Measurements from ENCODE around the gene CDH13. TPM values are rescaled to one million over a fixed set of nuclear protein-coding genes. Genes with fewer than 3 reads are reported as not detected.

Gene CDH13
- total RNA-seq, 1 donor from 2014 or later, result 22.9 TPM

- no peak for DNase-seq (ENCODE audit: low read depth)
Measured at GRCh38 chr16:83721676-83722075, 1094.9 kb downstream of the CDH13 start.

- DNase-seq (ENCODE audit: low read depth), result peak; percentile 86
Measured at GRCh38 chr16:83722456-83723183, 1095.9 kb downstream of the CDH13 start.

GRCh38 chr16:83723244-83723643, 1096.5 kb downstream of the CDH13 start:
- no peak for DNase-seq (ENCODE audit: low read depth)

GRCh38 chr16:83723901-83724300, 1097.1 kb downstream of the CDH13 start:
- DNase-seq (ENCODE audit: low read depth), result no peak

- no peak for DNase-seq (ENCODE audit: low read depth)
Measured at GRCh38 chr16:83724585-83724984, 1097.8 kb downstream of the CDH13 start.

- DNase-seq (ENCODE audit: low read depth), result no peak
Measured at GRCh38 chr16:83725313-83725712, 1098.5 kb downstream of the CDH13 start.

GRCh38 chr16:83727018-83727417, 1100.2 kb downstream of the CDH13 start:
- DNase-seq (ENCODE audit: low read depth), result no peak

GRCh38 chr16:83727751-83728352, 1101.1 kb downstream of the CDH13 start:
- DNase-seq (ENCODE audit: low read depth), result no peak

GRCh38 chr16:83728492-83728891, 1101.7 kb downstream of the CDH13 start:
- no peak for DNase-seq (ENCODE audit: low read depth)

GRCh38 chr16:83730812-83731211, 1104.0 kb downstream of the CDH13 start:
- no peak for DNase-seq (ENCODE audit: low read depth)

GRCh38 chr16:83732536-83732935, 1105.8 kb downstream of the CDH13 start:
- no peak for DNase-seq (ENCODE audit: low read depth)

- no peak for DNase-seq (ENCODE audit: low read depth)
Measured at GRCh38 chr16:83733301-83733700, 1106.5 kb downstream of the CDH13 start.

- DNase-seq (ENCODE audit: low read depth), result no peak
Measured at GRCh38 chr16:83734136-83734535, 1107.4 kb downstream of the CDH13 start.

- no peak for DNase-seq (ENCODE audit: low read depth)
Measured at GRCh38 chr16:83737729-83738354, 1111.1 kb downstream of the CDH13 start.

GRCh38 chr16:83738923-83739503, 1112.2 kb downstream of the CDH13 start:
- no peak for DNase-seq (ENCODE audit: low read depth)

GRCh38 chr16:83742124-83742899, 1115.5 kb downstream of the CDH13 start:
- no peak for DNase-seq (ENCODE audit: low read depth)

GRCh38 chr16:83743241-83743640, 1116.5 kb downstream of the CDH13 start:
- no peak for DNase-seq (ENCODE audit: low read depth)

GRCh38 chr16:83743720-83744119, 1117.0 kb downstream of the CDH13 start:
- DNase-seq (ENCODE audit: low read depth), result no peak

- DNase-seq (ENCODE audit: low read depth), result peak; percentile 76
Measured at GRCh38 chr16:83744441-83744981, 1117.7 kb downstream of the CDH13 start.

GRCh38 chr16:83746611-83747010, 1119.8 kb downstream of the CDH13 start:
- DNase-seq (ENCODE audit: low read depth), result no peak

- DNase-seq (ENCODE audit: low read depth), result peak; percentile 61
Measured at GRCh38 chr16:83747936-83748335, 1121.2 kb downstream of the CDH13 start.

- no peak for DNase-seq (ENCODE audit: low read depth)
Measured at GRCh38 chr16:83755391-83755790, 1128.6 kb downstream of the CDH13 start.
